Liver (tissue), 3 donors: ENCODE measurements around the gene TSTD2.

Experiments used
- CTCF ChIP-seq: fragments of 150-350 bp; IDR thresholded peaks from 2 replicates; pipeline ENCODE4 v1.5.1; 2017; ENCODE audit warnings: improper control_type of control experiment, low read depth, low read length; ENCODE audit not compliant: missing input control
- EGR1 ChIP-seq, 2 donors: IDR thresholded peaks; 2 replicates each; pipeline ENCODE4 v1.6.1; 2016 to 2018; ENCODE audit warnings: antibody characterized with exemption in 2 of 2, low read depth in 2 of 2
- YY1 ChIP-seq: IDR thresholded peaks from 2 replicates; pipeline ENCODE4 v1.6.1; 2016; ENCODE audit warnings: antibody characterized with exemption, mild to moderate bottlenecking
- ZBTB33 ChIP-seq: IDR thresholded peaks from 2 replicates; pipeline ENCODE4 v1.6.1; 2016; ENCODE audit warnings: antibody characterized with exemption
- donor health status: healthy.
- donor health status: healthy.

- TF ChIP-seq YY1: no peak
- TF ChIP-seq ZBTB33: no peak
- no peak for TF ChIP-seq CTCF
- TF ChIP-seq EGR1 (IDR thresholded peaks at IDR 0.05; ENCODE audit: low read depth in 2 of 2): no peak
Measured at GRCh38 chr9:97562542-97562941, 70.6 kb downstream of the TSTD2 start.
